RWPE2 (cell line): ENCODE measurements around the gene TM9SF4.
A peak's percentile ranks its signal among the peaks of the same experiment; 100 is the strongest.

Experiments
- ATAC-seq: fragments of 200-7000 bp; cut with Tn5 transposase; 3 replicates; pipeline ENCODE4 v1.9.1; 2021; ENCODE audit warnings: low read depth
- DNase-seq: peaks from one replicate; pipeline ENCODE4 v3.0.0-alpha.2; 2020; ENCODE audit warnings: low spot score
- H3K27ac ChIP-seq: fragments of 450-650 bp; 2 replicates; pipeline ENCODE4 v1.5.1; 2017; ENCODE audit warnings: mild to moderate bottlenecking; ENCODE audit not compliant: poor library complexity, severe bottlenecking
- H3K27me3 ChIP-seq: fragments of 250-450 bp; sonication (Bioruptor Pico); 2 replicates; pipeline ENCODE4 v1.5.1; 2021; ENCODE audit warnings: mild to moderate bottlenecking, moderate library complexity; ENCODE audit not compliant: insufficient read depth, poor library complexity, severe bottlenecking
- H3K36me3 ChIP-seq: fragments of 250-450 bp; sonication (Bioruptor Pico); 2 replicates; pipeline ENCODE4 v1.5.1; 2020; ENCODE audit warnings: low read depth, mild to moderate bottlenecking, moderate library complexity
- H3K4me1 ChIP-seq: fragments of 250-450 bp; sonication (Bioruptor Pico); 2 replicates; pipeline ENCODE4 v1.5.1; 2021; ENCODE audit warnings: mild to moderate bottlenecking, moderate library complexity; ENCODE audit not compliant: insufficient read depth, poor library complexity, severe bottlenecking
- H3K4me3 ChIP-seq: fragments of 250-450 bp; sonication (Bioruptor Pico); 2 replicates; pipeline ENCODE4 v1.5.1; 2021; ENCODE audit warnings: mild to moderate bottlenecking, moderate library complexity; ENCODE audit not compliant: severe bottlenecking
- H3K9me3 ChIP-seq: fragments of 250-450 bp; sonication (Bioruptor Pico); 2 replicates; pipeline ENCODE4 v1.5.1; 2021; ENCODE audit warnings: mild to moderate bottlenecking, moderate library complexity; ENCODE audit not compliant: severe bottlenecking
- TF ChIP-seq, protein P1 (sequence below): fragments of 450-650 bp; IDR thresholded peaks from one replicate; pipeline ENCODE4 v1.5.1; 2017; ENCODE audit warnings: mild to moderate bottlenecking, moderate library complexity; ENCODE audit not compliant: poor library complexity, severe bottlenecking

Gene TM9SF4

DNA sequence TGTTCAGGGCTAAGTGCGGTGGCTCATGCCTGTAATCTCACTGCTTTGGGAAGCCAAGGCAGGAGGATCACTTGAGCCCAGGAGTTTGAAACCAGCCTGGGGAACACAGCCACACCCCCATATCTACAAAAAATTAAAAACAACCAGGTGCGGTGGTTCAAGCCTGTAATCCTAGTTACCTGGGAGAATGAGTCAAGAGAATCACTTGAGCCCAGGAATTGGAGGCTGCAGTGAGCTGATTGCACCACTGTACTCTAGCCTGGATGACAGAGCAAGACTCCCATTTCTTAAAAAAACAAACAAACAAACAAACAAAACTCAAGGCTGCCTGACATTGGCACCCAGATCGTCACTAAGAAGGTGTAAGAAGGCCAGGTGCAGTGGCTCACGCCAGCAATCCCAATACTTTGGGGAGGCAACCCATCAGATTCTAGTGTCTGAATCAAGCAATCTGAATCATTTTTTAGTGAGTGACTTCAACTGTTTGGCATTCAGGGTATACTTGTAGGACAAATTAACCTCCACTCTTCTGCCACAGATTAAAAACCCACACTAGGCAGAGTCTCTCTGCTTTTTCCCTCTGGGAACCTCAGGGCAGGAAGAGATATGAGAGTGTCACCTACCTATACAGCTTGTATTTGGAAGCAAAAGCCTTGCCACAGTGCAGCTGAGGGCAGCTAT lies 91.9 kb downstream of the TM9SF4 start:
- TF ChIP-seq, protein P1, sequence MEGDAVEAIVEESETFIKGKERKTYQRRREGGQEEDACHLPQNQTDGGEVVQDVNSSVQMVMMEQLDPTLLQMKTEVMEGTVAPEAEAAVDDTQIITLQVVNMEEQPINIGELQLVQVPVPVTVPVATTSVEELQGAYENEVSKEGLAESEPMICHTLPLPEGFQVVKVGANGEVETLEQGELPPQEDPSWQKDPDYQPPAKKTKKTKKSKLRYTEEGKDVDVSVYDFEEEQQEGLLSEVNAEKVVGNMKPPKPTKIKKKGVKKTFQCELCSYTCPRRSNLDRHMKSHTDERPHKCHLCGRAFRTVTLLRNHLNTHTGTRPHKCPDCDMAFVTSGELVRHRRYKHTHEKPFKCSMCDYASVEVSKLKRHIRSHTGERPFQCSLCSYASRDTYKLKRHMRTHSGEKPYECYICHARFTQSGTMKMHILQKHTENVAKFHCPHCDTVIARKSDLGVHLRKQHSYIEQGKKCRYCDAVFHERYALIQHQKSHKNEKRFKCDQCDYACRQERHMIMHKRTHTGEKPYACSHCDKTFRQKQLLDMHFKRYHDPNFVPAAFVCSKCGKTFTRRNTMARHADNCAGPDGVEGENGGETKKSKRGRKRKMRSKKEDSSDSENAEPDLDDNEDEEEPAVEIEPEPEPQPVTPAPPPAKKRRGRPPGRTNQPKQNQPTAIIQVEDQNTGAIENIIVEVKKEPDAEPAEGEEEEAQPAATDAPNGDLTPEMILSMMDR: no peak
- DNase-seq (no peak), ATAC-seq (no peak)
- peaks cover 52% of the 10 kb centered on the region for H3K4me1 ChIP-seq
- H3K27me3 ChIP-seq: no peaks in the 10 kb centered on the region
- peaks cover 78% of the 10 kb centered on the region for H3K36me3 ChIP-seq
- H3K9me3 ChIP-seq: no peaks in the 10 kb centered on the region
- H3K4me3 ChIP-seq: no peak overlapping the region
- peak overlapping the region; percentile 86 for H3K27ac ChIP-seq

DNA sequence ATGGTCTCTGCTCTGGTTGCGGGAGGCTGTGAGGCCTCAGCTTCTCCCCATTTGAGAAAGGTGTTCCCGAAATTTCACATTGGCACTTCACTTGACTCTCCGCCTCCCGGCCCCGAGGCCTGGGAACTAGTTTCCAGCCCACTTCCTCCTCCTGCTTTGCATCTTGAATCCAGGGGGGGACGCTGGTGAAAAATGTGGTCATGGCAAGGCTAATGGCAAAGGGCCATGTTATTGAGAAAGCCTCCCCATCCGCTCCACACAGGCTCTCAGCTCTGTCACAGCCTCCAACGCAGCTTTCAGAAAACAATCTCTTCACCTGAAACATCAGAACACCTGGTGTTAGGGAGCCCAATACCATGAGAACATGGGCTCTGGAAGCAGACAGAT lies 92.5 kb downstream of the TM9SF4 start:
- DNase-seq (no peak), ATAC-seq (no peak)
- H3K4me3 ChIP-seq: no peak overlapping the region
- H3K9me3 ChIP-seq: no peaks in the 10 kb centered on the region
- peak overlapping the region; percentile 86 for H3K27ac ChIP-seq
- peaks cover 76% of the 10 kb centered on the region for H3K36me3 ChIP-seq
- no peaks in the 10 kb centered on the region for H3K27me3 ChIP-seq
- TF ChIP-seq, protein P1: no peak
- H3K4me1 ChIP-seq: peaks cover 53% of the 10 kb centered on the region

DNA sequence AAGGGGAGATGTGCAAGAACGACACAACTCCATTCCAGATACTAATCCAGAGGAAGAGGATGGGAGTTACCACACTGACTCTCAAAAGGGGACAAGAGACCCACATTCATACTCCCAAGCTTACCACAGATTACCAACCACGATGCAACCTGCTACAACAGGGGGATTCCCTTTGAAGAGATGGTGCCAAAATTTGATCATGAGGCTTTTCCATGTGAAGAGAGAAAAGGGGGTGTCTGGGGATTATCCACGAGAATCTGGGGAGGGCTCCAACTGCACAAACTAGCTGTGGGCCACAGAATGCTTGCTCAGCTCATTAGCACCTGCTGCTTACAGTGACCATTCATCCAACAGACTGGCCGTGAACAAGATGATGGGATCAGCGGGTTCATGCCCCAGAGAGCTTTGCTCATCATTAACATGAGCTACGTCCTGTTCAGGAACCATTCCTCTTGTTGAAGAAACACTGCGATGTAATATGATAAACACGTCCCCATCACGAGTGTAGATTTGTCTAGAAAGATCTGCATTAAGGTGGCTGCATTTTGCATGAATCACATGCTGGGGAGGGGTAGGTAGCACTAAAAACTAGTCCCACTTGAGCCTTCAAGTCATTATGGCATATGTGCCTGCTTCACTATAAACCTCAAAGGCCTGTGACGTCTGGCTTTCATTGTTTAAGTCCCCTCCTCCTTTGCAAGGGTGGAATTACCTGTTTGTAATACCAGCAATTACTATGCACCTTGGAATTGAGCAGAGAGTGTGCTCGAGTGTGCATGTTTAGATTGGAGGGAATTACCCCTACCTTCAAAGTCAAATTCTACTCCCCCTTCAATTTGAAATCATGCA lies 94.1 kb downstream of the TM9SF4 start:
- Histone ChIP-seq H3K9me3 (no peaks in the 10 kb centered on the region), H3K27me3 (no peaks in the 10 kb centered on the region), H3K27ac (peak overlapping the region; percentile 86), H3K4me3 (no peak overlapping the region), H3K36me3 (peaks cover 60% of the 10 kb centered on the region), H3K4me1 (peaks cover 53% of the 10 kb centered on the region)
- TF ChIP-seq, protein P1: no peak
- DNase-seq (no peak), ATAC-seq (peak; percentile 35)

DNA sequence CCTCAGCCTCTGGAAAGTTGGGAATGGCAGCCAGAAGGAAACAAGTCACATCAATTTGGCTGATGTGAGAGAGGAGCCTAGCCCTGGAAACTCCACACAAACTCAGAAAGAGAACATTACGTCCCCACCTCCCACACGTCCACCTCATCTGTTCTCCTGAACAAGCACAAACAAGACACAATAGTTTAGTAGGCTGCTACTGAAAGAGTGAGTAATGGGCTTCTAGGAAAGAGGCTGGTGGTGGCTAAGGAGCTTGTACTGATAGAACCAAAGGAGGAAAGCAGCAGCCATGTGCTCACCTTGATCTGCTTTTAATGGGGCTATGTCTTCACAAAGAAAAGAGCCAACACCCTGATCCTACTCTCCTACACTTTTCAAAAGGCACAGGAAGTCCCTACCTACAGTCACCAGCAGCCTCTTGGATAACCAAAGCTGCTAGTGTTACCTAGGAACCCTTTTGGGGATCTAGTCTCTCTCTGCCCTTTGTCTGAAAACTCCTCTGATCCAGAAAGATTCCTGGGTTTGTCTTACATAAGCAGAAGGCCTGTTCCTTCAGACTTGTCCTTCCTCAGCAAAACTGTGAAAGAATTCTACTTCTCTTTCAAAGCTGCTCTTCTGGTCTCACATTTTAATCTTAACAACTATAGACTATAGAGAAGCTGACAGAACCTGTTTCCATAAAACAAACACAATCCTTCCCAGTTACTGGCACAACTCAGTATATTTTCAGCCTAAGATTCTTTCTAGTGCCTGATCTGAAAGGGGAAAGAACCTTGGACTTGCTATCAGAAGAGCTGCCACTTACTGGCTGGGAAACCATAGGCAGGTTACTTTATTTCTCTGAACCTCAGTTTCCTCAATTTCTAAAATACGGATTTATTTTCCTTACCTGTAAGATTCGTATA lies 94.9 kb downstream of the TM9SF4 start:
- TF ChIP-seq, protein P1: no peak
- ATAC-seq: peak; percentile 51
- DNase-seq: peak; percentile 63
- peaks cover 56% of the 10 kb centered on the region for H3K36me3 ChIP-seq
- H3K27ac ChIP-seq: peak overlapping the region; percentile 86
- H3K27me3 ChIP-seq: no peaks in the 10 kb centered on the region
- peaks cover 53% of the 10 kb centered on the region for H3K4me1 ChIP-seq
- H3K9me3 ChIP-seq: no peaks in the 10 kb centered on the region
- no peak overlapping the region for H3K4me3 ChIP-seq
